Measurements from ENCODE around the gene GBP2.

Gene GBP2

GRCh38 chr1:89125913-89126580 lies at the start of gene GBP2:
Gene GBP2, minus strand, starts transcription at chr1:89126114. Its CDS starts 4,148 bp downstream, at chr1:89121966.
- DNase-seq (ENCODE audit: low read depth in 2 of 2): peak; percentile 70 to 85
- H3K4me3 ChIP-seq (replicated peaks in 1 of 2; ENCODE audit: low read depth in 2 of 2, low read length in 2 of 2): peak within 1 kb of the TSS; percentile 36 to 40
- TF ChIP-seq CTCF (IDR thresholded peaks at IDR 0.05; ENCODE audit: low read depth, low read length): no peak

GRCh38 chr1:89174491-89174890 lies 48.6 kb upstream of the GBP2 start:
- no peak for TF ChIP-seq CTCF (IDR thresholded peaks at IDR 0.05; ENCODE audit: low read depth, low read length)
- H3K4me3 ChIP-seq (replicated peaks in 1 of 2; ENCODE audit: low read depth in 2 of 2, low read length in 2 of 2): no peak overlapping the region
- no peak for DNase-seq (ENCODE audit: low read depth in 2 of 2)

GRCh38 chr1:89172468-89173143 lies 46.7 kb upstream of the GBP2 start:
- DNase-seq (ENCODE audit: low read depth in 2 of 2): no peak
- no peak for TF ChIP-seq CTCF (IDR thresholded peaks at IDR 0.05; ENCODE audit: low read depth, low read length)
- no peak overlapping the region for H3K4me3 ChIP-seq (replicated peaks in 1 of 2; ENCODE audit: low read depth in 2 of 2, low read length in 2 of 2)

- no peak overlapping the region for H3K4me3 ChIP-seq (replicated peaks in 1 of 2; ENCODE audit: low read depth in 2 of 2, low read length in 2 of 2)
- no peak for TF ChIP-seq CTCF (IDR thresholded peaks at IDR 0.05; ENCODE audit: low read depth, low read length)
- peak; percentile 11 to 15 for DNase-seq (ENCODE audit: low read depth in 2 of 2)
These were observed 45.1 kb upstream of the GBP2 start for GRCh38 chr1:89171067-89171438.

GRCh38 chr1:89170170-89171066 lies 44.5 kb upstream of the GBP2 start:
- no peak overlapping the region for H3K4me3 ChIP-seq (replicated peaks in 1 of 2; ENCODE audit: low read depth in 2 of 2, low read length in 2 of 2)
- no peak for TF ChIP-seq CTCF (IDR thresholded peaks at IDR 0.05; ENCODE audit: low read depth, low read length)
- DNase-seq (ENCODE audit: low read depth in 2 of 2): no peak

GRCh38 chr1:89169166-89169565 lies 43.3 kb upstream of the GBP2 start:
- DNase-seq (ENCODE audit: low read depth in 2 of 2): no peak
- TF ChIP-seq CTCF (IDR thresholded peaks at IDR 0.05; ENCODE audit: low read depth, low read length): no peak
- no peak overlapping the region for H3K4me3 ChIP-seq (replicated peaks in 1 of 2; ENCODE audit: low read depth in 2 of 2, low read length in 2 of 2)
